Kidney (tissue), 14 donors: Measurements from ENCODE around the gene CDK10. TPM values are rescaled to one million over a fixed set of nuclear protein-coding genes. Genes with fewer than 3 reads are reported as not detected.

Experiments
- DNase-seq, 5 donors: peaks; one replicate each; pipeline ENCODE4 v3.0.0-alpha.2; 2013 to 2020
- FAIRE-seq: peaks from 2 replicates; lab custom pipeline; 2012; peaks lifted over from hg19 to GRCh38; lab: Jason Lieb, UNC
- H3K27ac ChIP-seq, 2 donors: one replicate each; pipeline ENCODE4 v1.7.0; 2013; ENCODE audit warnings: low read depth in 2 of 2, low read length in 2 of 2, inconsistent platforms in 1 of 2
- H3K27me3 ChIP-seq: one replicate; pipeline ENCODE4 v1.7.1; 2013; ENCODE audit warnings: low read length, inconsistent platforms; ENCODE audit not compliant: control insufficient read depth, insufficient read depth
- H3K36me3 ChIP-seq, 3 donors: one replicate each; pipeline versions ENCODE4 v1.7.0 to v1.7.1; 2013; ENCODE audit warnings: low read length in 3 of 3, control low read depth in 1 of 3, inconsistent platforms in 1 of 3; ENCODE audit not compliant: insufficient read depth in 3 of 3, control insufficient read depth in 2 of 3
- H3K4me1 ChIP-seq, 3 donors: one replicate each; pipeline versions ENCODE4 v1.7.0 to v1.7.1; 2013; ENCODE audit warnings: low read length in 3 of 3, inconsistent platforms in 1 of 3, low read depth in 1 of 3; ENCODE audit not compliant: control insufficient read depth in 2 of 3, insufficient read depth in 2 of 3
- H3K4me3 ChIP-seq, 3 donors: one replicate each; pipeline versions ENCODE4 v1.7.0 to v1.8.1; 2013; ENCODE audit warnings: low read length in 3 of 3, control low read depth in 1 of 3, inconsistent platforms in 1 of 3
- H3K9ac ChIP-seq, 3 donors: one replicate each; pipeline versions ENCODE4 v1.7.0 to v1.7.1; 2013; ENCODE audit warnings: low read length in 3 of 3, control low read depth in 1 of 3, inconsistent platforms in 1 of 3
- H3K9me3 ChIP-seq, 3 donors: one replicate each; pipeline versions ENCODE4 v1.7.0 to v1.7.1; 2013; ENCODE audit warnings: low read length in 3 of 3, control low read depth in 1 of 3, inconsistent platforms in 1 of 3; ENCODE audit not compliant: control insufficient read depth in 2 of 3, insufficient read depth in 1 of 3
- CTCF ChIP-seq: IDR thresholded peaks from 3 replicates; pipeline ENCODE4 v1.5.1; 2012; ENCODE audit warnings: mild to moderate bottlenecking, moderate library complexity, borderline replicate concordance; ENCODE audit not compliant: insufficient read depth; ENCODE audit errors: extremely low read depth
- intact Hi-C: fragments of 100-400 bp; cut with DNase I; formaldehyde crosslinking; loops from one replicate; pipeline ENCODE4 v1.11.1; 2022
- polyA plus RNA-seq: library from polyadenylated mRNA; stranded (reverse); fragments of 350-450 nt; fragmentation: Illumina TruSeq; extraction: RNeasy Lipid Tissue Mini Kit (QIAGEN cat#74804); gene quantifications from one replicate; pipeline ENCODE4 v1.2.3, GENCODE V29; 2014; ENCODE audit warnings: low read depth, low replicate concordance; ENCODE audit not compliant: insufficient read depth
- total RNA-seq: library from RNA; stranded (reverse); fragmentation: NEBNext Ultra II Directional; extraction: Animal tissue kit (Norgen Biotek cat#: 25700); gene quantifications from one replicate; pipeline ENCODE4 v1.2.1, GENCODE V29; 2021
- donor health status: control.
- donor health status: control.
- donor health status: control.
- donor health status: control.
- donor health status: control.
- donor health status: DM: yes; HTN: yes; CAD: no.
- donor health status: Normal renal cell carcinoma (clear cell type).

Gene CDK10
- total and polyA plus RNA-seq, 2 donors from 2014 or later, result 82.6 to 118 TPM

GRCh38 chr16:89700100-89700648 lies 13.7 kb downstream of the CDK10 start:
- peak; percentile 78 for TF ChIP-seq CTCF

DNA sequence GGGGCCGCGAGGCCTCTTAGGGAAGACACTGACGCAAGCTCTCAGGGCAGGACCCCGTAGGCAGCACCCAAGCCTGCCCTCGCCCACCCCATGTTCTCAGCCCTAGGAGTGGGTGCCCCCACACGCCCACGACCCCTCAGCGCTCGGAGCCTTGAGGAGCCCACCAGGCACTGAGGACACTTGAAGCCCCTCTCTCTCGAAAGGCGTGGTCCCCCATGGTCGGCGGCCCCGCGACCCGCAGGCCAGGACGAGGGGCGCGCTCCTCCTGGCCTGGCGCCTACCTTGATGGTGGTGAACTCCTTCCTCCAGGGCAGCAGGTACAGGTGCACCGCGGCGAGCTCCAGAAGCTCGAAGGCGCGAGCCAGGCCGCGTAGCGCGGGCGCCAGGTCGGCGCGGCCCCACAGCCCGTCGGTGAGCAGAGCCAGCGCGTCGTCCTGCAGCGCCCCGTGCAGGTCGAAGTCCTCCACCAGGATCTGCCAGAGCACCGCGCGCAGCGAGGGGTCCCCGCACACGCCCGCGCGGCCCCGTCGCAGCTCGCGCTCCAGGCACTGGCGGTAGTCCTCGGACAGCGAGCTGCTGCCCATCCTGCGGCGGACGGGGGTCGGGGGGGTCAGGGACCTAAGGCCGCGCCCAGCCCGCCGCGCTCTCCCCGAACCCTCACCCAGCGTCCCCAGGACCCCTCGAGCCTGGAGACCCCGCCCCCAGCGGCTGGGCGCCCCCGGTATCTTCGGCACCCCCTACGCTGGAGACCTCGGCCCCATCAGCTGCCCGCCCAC lies 14.3 kb downstream of the CDK10 start:
- intact Hi-C loops, result loop anchor here (10.0 kb wide), 1 partner anchor 164 kb away; no protein-coding TSS in a partner anchor

More at GRCh38 chr16:89700100-89700648, 13.7 kb downstream of the CDK10 start:
- Histone ChIP-seq H3K27ac (peak overlapping the region; percentile 95 to 97), H3K4me3 (peak overlapping the region in 2 of 3 donors; percentile 68 to 80), H3K4me1 (peaks cover 0 to 14% (median 5%) of the 10 kb centered on the region in 3 donors), H3K36me3 (no peaks in the 10 kb centered on the region), H3K27me3 (no peaks in the 10 kb centered on the region), H3K9me3 (no peaks in the 10 kb centered on the region), H3K9ac (peak overlapping the region in 2 of 3 donors; percentile 71 to 93)
- DNase-seq, result peak; percentile 99 to 100 (median 99)
- intact Hi-C loops, result loop anchor here (10.0 kb wide), 1 partner anchor 165 kb away; no protein-coding TSS in a partner anchor
- peak; percentile 97 for FAIRE-seq

More for the DNA sequence above, 14.3 kb downstream of the CDK10 start:
- peak overlapping the region in 2 of 3 donors; percentile 71 to 93 for H3K9ac ChIP-seq
- H3K9me3 ChIP-seq, result no peaks in the 10 kb centered on the region
- peaks cover 0 to 14% (median 5%) of the 10 kb centered on the region in 3 donors for H3K4me1 ChIP-seq
- peak in 4 of 5 donors; percentile 68 to 90 (median 75) for DNase-seq
- H3K4me3 ChIP-seq, result peak overlapping the region in 2 of 3 donors; percentile 68 to 80
- FAIRE-seq, result no peak
- H3K36me3 ChIP-seq, result no peaks in the 10 kb centered on the region
- peak; percentile 22 for TF ChIP-seq CTCF
- H3K27me3 ChIP-seq, result no peaks in the 10 kb centered on the region
- H3K27ac ChIP-seq, result peak overlapping the region; percentile 95 to 97
